ENCODE data around the gene RPN2.
A peak's percentile ranks its signal among the peaks of the same experiment; 100 is the strongest.

Gene RPN2

DNA sequence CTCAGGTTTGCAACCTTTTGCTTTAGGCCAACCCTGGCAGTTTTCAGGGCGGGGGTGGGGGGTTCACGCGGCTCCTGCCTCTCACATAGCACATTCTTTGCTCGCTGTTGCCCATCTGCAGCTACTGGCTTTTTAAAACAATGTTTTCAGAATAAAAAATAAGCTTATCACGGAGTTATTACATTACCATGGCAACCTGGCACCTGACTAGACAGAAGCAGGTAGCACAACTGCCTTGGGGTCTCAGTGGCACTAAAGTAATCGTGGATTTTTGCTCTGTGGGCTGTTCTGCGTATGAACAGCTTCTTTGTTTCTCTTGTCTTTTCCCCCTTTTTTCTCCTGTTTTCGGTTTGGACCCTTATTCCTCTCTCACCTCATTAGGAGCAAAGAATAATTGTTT lies 101.3 kb downstream of the RPN2 start:
- H3K27me3 ChIP-seq: no peaks in the 10 kb centered on the region
- H3K4me1 ChIP-seq: peaks cover 7% of the 10 kb centered on the region
- TF ChIP-seq, protein P1, sequence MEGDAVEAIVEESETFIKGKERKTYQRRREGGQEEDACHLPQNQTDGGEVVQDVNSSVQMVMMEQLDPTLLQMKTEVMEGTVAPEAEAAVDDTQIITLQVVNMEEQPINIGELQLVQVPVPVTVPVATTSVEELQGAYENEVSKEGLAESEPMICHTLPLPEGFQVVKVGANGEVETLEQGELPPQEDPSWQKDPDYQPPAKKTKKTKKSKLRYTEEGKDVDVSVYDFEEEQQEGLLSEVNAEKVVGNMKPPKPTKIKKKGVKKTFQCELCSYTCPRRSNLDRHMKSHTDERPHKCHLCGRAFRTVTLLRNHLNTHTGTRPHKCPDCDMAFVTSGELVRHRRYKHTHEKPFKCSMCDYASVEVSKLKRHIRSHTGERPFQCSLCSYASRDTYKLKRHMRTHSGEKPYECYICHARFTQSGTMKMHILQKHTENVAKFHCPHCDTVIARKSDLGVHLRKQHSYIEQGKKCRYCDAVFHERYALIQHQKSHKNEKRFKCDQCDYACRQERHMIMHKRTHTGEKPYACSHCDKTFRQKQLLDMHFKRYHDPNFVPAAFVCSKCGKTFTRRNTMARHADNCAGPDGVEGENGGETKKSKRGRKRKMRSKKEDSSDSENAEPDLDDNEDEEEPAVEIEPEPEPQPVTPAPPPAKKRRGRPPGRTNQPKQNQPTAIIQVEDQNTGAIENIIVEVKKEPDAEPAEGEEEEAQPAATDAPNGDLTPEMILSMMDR (IDR thresholded peaks at IDR 0.05; ENCODE audit: low read depth, low read length): no peak
- no peak for DNase-seq
- H3K36me3 ChIP-seq: no peaks in the 10 kb centered on the region
- H3K4me3 ChIP-seq (ENCODE audit: low read depth, low read length): no peak overlapping the region
- no peaks in the 10 kb centered on the region for H3K9me3 ChIP-seq

GRCh38 chr20:37282556-37282955 lies 103.4 kb downstream of the RPN2 start:
- TF ChIP-seq, protein P1 (IDR thresholded peaks at IDR 0.05; ENCODE audit: low read depth, low read length): peak; percentile 33
- H3K4me3 ChIP-seq (ENCODE audit: low read depth, low read length): no peak overlapping the region
- H3K9me3 ChIP-seq: no peaks in the 10 kb centered on the region
- H3K27me3 ChIP-seq: no peaks in the 10 kb centered on the region
- no peaks in the 10 kb centered on the region for H3K4me1 ChIP-seq
- H3K36me3 ChIP-seq: no peaks in the 10 kb centered on the region
- no peak for DNase-seq

GRCh38 chr20:37283530-37284195 lies 104.5 kb downstream of the RPN2 start:
- Histone ChIP-seq H3K9me3 (no peaks in the 10 kb centered on the region), H3K4me1 (peaks cover 3% of the 10 kb centered on the region; the same call in 1 of the 2 replicates), H3K27me3 (no peaks in the 10 kb centered on the region), H3K4me3 (ENCODE audit: low read depth, low read length) (no peak overlapping the region), H3K36me3 (no peaks in the 10 kb centered on the region)
- no peak for DNase-seq
- TF ChIP-seq, protein P1 (IDR thresholded peaks at IDR 0.05; ENCODE audit: low read depth, low read length): no peak

GRCh38 chr20:37284691-37285161 lies 105.6 kb downstream of the RPN2 start:
- Histone ChIP-seq H3K9me3 (no peaks in the 10 kb centered on the region), H3K36me3 (no peaks in the 10 kb centered on the region), H3K27me3 (no peaks in the 10 kb centered on the region), H3K4me3 (ENCODE audit: low read depth, low read length) (no peak overlapping the region), H3K4me1 (peaks cover 3% of the 10 kb centered on the region; the same call in 1 of the 2 replicates)
- no peak for DNase-seq
- TF ChIP-seq, protein P1 (IDR thresholded peaks at IDR 0.05; ENCODE audit: low read depth, low read length): no peak

DNA sequence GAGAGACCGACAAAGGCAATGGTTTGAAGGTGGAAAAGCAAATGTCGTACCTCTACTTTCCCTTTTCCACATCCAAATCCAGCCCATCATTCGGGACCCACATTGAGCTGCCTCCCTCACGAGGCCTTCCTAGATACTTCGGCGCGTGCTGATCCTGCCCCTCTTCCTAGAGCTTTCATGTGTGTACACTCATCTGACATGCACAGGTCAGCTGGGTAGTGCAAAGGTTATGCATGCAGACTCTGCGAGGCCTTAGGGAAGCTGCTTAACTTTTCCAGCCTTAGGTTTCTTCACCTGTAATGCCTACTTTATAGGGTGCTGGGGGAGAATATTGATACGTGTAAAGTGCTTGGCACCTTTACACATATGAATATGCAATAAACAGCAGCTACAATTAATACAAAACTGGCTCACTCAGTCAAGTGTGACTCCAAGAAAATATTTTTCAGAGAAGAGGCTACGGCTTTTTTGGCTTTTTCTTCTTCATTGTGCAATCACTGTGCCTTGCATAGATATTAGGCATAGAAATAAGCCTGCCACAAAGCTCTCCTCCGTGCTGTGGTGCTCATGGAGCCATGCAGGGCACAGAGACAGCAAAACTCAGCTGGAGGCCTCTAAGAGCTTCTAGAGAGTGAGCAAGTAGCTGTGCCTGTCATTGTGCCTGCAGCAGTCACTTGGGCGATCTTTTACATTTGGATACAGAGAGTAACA lies 106.7 kb downstream of the RPN2 start:
- H3K9me3 ChIP-seq: no peaks in the 10 kb centered on the region
- no peak overlapping the region for H3K4me3 ChIP-seq (ENCODE audit: low read depth, low read length)
- TF ChIP-seq, protein P1 (IDR thresholded peaks at IDR 0.05; ENCODE audit: low read depth, low read length): no peak
- DNase-seq: no peak
- H3K36me3 ChIP-seq: peaks cover 1% of the 10 kb centered on the region; the same call in 1 of the 2 replicates
- H3K27me3 ChIP-seq: no peaks in the 10 kb centered on the region
- peaks cover 3% of the 10 kb centered on the region; the same call in 1 of the 2 replicates for H3K4me1 ChIP-seq

DNA sequence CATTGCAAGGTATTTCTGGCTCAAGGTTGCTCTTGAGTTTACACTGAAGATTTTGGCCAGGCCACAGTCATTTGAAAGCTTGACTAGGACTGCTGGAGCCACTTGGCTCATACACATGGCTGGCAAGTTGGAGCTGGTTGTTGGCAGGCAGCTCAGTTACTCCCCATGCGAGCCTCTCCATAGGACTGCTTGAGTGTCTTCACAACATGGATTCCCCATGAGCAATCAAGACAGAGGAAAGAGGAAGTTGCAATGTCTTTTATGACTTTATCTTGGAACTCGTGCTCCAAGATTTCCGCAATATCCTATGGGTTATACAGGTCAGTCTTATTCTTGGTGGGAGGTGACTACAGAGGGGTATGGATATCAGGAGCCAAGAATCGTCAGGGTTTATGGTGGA lies 109.0 kb downstream of the RPN2 start:
- no peak overlapping the region for H3K4me3 ChIP-seq (ENCODE audit: low read depth, low read length)
- peaks cover 3% of the 10 kb centered on the region; the same call in 1 of the 2 replicates for H3K4me1 ChIP-seq
- DNase-seq: no peak
- peaks cover 14% of the 10 kb centered on the region for H3K36me3 ChIP-seq
- no peaks in the 10 kb centered on the region for H3K27me3 ChIP-seq
- TF ChIP-seq, protein P1 (IDR thresholded peaks at IDR 0.05; ENCODE audit: low read depth, low read length): no peak
- no peaks in the 10 kb centered on the region for H3K9me3 ChIP-seq
